Type B pancreatic cell (in vitro differentiated cells): Measurements from ENCODE around the gene SLC7A1. TPM values are rescaled to one million over a fixed set of nuclear protein-coding genes. Genes with fewer than 3 reads are reported as not detected.

Source experiments
- DNase-seq: peaks from one replicate; pipeline ENCODE4 v3.0.0; 2021; ENCODE audit warnings: mixed read lengths; ENCODE audit not compliant: unreplicated experiment; ENCODE audit errors: extremely low spot score
- H3K27ac Mint-ChIP-seq: 2 replicates; pipeline ENCODE4 v1.8.0; 2021; ENCODE audit warnings: mild to moderate bottlenecking, mixed read lengths
- H3K27me3 Mint-ChIP-seq: 2 replicates; pipeline ENCODE4 v1.8.0; 2021; ENCODE audit warnings: mixed read lengths
- H3K36me3 Mint-ChIP-seq: 2 replicates; pipeline ENCODE4 v1.8.0; 2021; ENCODE audit warnings: mixed read lengths
- H3K4me1 Mint-ChIP-seq: one replicate; pipeline ENCODE4 v1.8.0; 2021; ENCODE audit warnings: mixed read lengths; ENCODE audit not compliant: unreplicated experiment
- H3K4me3 Mint-ChIP-seq: 2 replicates; pipeline ENCODE4 v1.8.0; 2021; ENCODE audit warnings: mild to moderate bottlenecking, mixed read lengths
- H3K9me3 Mint-ChIP-seq: 2 replicates; pipeline ENCODE4 v1.8.0; 2021; ENCODE audit warnings: mixed read lengths
- CTCF ChIP-seq: fragments of 200-600 bp; sonication (generic); conservative IDR thresholded peaks from 2 replicates; pipeline ENCODE4 v1.5.0; 2021; ENCODE audit warnings: antibody characterized with exemption, mild to moderate bottlenecking
- total RNA-seq: library from RNA; stranded (reverse); gene quantifications from 2 replicates; pipeline ENCODE4 v1.2.1, GENCODE V29; 2021; ENCODE audit warnings: low replicate concordance

Gene SLC7A1
- total RNA-seq, 1 donor from 2014 or later = 42.1 TPM

- H3K4me1 Mint-ChIP-seq = peaks cover 24% of the 10 kb centered on the region
- no peak for DNase-seq
- H3K4me3 Mint-ChIP-seq = no peak overlapping the region
- peaks cover 5% of the 10 kb centered on the region for H3K36me3 Mint-ChIP-seq
- H3K27ac Mint-ChIP-seq = no peak overlapping the region
- peaks cover 12% of the 10 kb centered on the region for H3K27me3 Mint-ChIP-seq
- no peaks in the 10 kb centered on the region for H3K9me3 Mint-ChIP-seq
- no peak for TF ChIP-seq CTCF
Observed at GRCh38 chr13:29505511-29505910, 90.0 kb downstream of the SLC7A1 start.

- Mint-ChIP-seq H3K9me3 (no peaks in the 10 kb centered on the region), H3K4me3 (no peak overlapping the region), H3K36me3 (peaks cover 5% of the 10 kb centered on the region)
Observed at GRCh38 chr13:29504691-29505090, 90.8 kb downstream of the SLC7A1 start.

GRCh38 chr13:29503041-29503837, 92.2 kb downstream of the SLC7A1 start:
- H3K4me1 Mint-ChIP-seq = peaks cover 4% of the 10 kb centered on the region
- no peak for DNase-seq
- no peak overlapping the region for H3K27ac Mint-ChIP-seq
- peaks cover 14% of the 10 kb centered on the region for H3K27me3 Mint-ChIP-seq
- no peaks in the 10 kb centered on the region for H3K9me3 Mint-ChIP-seq
- H3K4me3 Mint-ChIP-seq = no peak overlapping the region
- peaks cover 5% of the 10 kb centered on the region for H3K36me3 Mint-ChIP-seq
- TF ChIP-seq CTCF = no peak

More at GRCh38 chr13:29504691-29505090, 90.8 kb downstream of the SLC7A1 start:
- Mint-ChIP-seq H3K27ac (no peak overlapping the region), H3K4me1 (peaks cover 18% of the 10 kb centered on the region), H3K27me3 (peaks cover 14% of the 10 kb centered on the region)
- DNase-seq = no peak
- TF ChIP-seq CTCF = no peak

- Mint-ChIP-seq H3K9me3 (no peaks in the 10 kb centered on the region), H3K27ac (no peak overlapping the region), H3K27me3 (peaks cover 14% of the 10 kb centered on the region), H3K4me1 (no peaks in the 10 kb centered on the region), H3K36me3 (peaks cover 5% of the 10 kb centered on the region), H3K4me3 (no peak overlapping the region)
- no peak for TF ChIP-seq CTCF
- no peak for DNase-seq
Observed at GRCh38 chr13:29502391-29503008, 93.0 kb downstream of the SLC7A1 start.

GRCh38 chr13:29501674-29502073, 93.8 kb downstream of the SLC7A1 start:
- H3K27ac Mint-ChIP-seq = no peak overlapping the region
- H3K4me3 Mint-ChIP-seq = no peak overlapping the region
- H3K4me1 Mint-ChIP-seq = peaks cover 8% of the 10 kb centered on the region
- peaks cover 15% of the 10 kb centered on the region for H3K27me3 Mint-ChIP-seq
- no peak for TF ChIP-seq CTCF
- H3K9me3 Mint-ChIP-seq = no peaks in the 10 kb centered on the region
- H3K36me3 Mint-ChIP-seq = peaks cover 5% of the 10 kb centered on the region
- no peak for DNase-seq
